Measurements from ENCODE around the gene KCTD2. TPM values are rescaled to one million over a fixed set of nuclear protein-coding genes. Genes with fewer than 3 reads are reported as not detected.
A peak's percentile ranks its signal among the peaks of the same experiment; 100 is the strongest.

The KCTD2 gene
- total RNA-seq, 4 donors from 2014 or later, result 25.3 to 37.7 (median 31.3) TPM

DNA sequence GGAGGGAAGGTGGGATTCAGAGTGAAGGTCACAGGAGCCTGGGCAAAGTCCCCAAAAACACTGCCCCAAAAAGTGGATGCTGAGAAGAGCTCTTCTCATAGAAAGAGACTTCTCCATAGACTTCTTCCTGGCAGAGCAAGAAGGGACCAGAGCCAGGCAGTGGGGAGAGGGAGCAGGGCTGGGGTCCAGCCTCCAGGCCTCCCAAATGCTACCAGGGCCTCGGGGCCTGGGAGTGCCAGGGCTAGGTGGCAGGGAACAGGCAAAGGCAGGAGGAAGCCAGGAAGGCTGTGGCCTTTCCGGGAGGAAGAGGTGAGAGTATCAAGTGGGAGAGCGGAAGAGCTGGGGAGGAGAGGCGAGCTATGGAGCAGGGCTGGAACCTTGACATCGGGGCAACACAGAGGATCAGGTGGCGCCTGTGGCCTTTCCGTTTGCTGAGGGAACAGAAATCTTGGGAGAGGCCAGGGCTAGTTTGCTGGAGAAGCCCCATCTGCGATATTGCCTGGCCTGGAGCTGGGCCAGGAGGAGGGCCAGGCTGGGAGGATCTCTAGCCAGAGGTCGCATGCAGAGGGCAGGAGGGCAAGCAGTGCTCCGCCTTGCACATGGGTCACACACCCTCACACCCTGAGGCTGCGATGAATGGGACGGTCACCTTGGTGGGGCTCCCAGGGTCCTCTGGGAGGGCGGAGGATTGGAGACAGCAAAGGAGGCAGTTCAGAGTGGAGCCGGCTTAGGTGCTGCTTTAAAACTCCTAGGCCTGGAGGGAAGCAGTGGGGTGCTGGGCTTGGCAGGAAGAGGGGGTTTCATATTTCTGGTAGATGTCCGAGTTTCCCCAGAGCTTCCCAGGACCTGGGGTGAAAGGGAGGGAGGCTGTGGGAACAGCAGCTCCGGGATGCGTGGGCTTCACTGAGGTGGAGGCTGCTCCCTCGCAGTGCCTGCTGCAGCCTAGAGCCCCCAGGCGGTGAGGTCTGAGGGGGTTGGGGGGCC, 44.1 kb downstream of the KCTD2 start:
- DNase-seq (ENCODE audit: low spot score in 2 of 2), result no peak
- Histone ChIP-seq H3K27ac (peak overlapping the region; percentile 19), H3K9me3 (no peaks in the 10 kb centered on the region), H3K4me3 (no peak overlapping the region), H3K27me3 (no peaks in the 10 kb centered on the region), H3K4me1 (peaks cover 92% of the 10 kb centered on the region), H3K36me3 (no peaks in the 10 kb centered on the region)
- WGBS, result 44% methylated on average over 19 of the region's 19 CpGs
- no peak for TF ChIP-seq POLR2A (IDR thresholded peaks at IDR 0.05)
- TF ChIP-seq EP300 (IDR thresholded peaks at IDR 0.05), result no peak
- no peak for TF ChIP-seq POLR2AphosphoS5 (IDR thresholded peaks at IDR 0.05)
- no peak for TF ChIP-seq CTCF (IDR thresholded peaks at IDR 0.05)

DNA sequence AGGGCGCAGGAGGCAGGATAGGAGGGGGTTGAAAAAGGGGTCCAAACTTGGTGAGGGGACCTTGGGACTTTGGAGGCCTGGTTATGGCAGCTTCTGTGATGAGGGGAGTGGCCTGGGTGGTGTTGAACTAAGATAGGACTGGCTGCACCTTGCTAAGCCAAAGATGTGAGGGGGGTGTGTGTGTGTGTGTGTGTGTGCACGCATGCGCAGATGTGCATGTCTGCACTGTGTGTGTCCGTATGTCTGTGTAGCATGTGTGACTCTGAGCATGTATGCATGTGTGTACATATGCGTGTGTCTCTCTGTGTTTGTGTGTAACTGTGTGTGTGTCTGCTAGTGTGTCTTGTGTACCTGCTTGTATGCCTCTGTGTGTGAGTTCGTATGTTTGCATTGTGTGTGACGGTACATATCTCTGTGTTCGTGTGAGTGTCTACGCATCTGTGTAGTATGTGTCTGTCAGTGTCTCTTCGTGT, 44.9 kb downstream of the KCTD2 start:
- Histone ChIP-seq H3K27me3 (no peaks in the 10 kb centered on the region), H3K36me3 (no peaks in the 10 kb centered on the region), H3K4me3 (no peak overlapping the region), H3K27ac (peak overlapping the region; percentile 74), H3K4me1 (peaks cover 97% of the 10 kb centered on the region), H3K9me3 (no peaks in the 10 kb centered on the region)
- no peak for TF ChIP-seq EP300 (IDR thresholded peaks at IDR 0.05)
- TF ChIP-seq POLR2A (IDR thresholded peaks at IDR 0.05), result no peak
- TF ChIP-seq CTCF (IDR thresholded peaks at IDR 0.05), result no peak
- no peak for TF ChIP-seq POLR2AphosphoS5 (IDR thresholded peaks at IDR 0.05)
- 82% methylated on average over 10 of the region's 10 CpGs for WGBS
- no peak for DNase-seq (ENCODE audit: low spot score in 2 of 2)

- H3K4me1 ChIP-seq, result peaks cover 85% of the 10 kb centered on the region
Measured at GRCh38 chr17:75093548-75094158, 46.6 kb downstream of the KCTD2 start.

GRCh38 chr17:75094871-75095399, 47.9 kb downstream of the KCTD2 start:
- Histone ChIP-seq H3K9me3 (no peaks in the 10 kb centered on the region), H3K4me3 (no peak overlapping the region), H3K36me3 (peaks cover 12% of the 10 kb centered on the region), H3K4me1 (peaks cover 72% of the 10 kb centered on the region), H3K27ac (peak overlapping the region; percentile 42), H3K27me3 (no peaks in the 10 kb centered on the region)
- DNase-seq (ENCODE audit: low spot score in 2 of 2), result no peak
- WGBS, result 77% methylated on average over 10 of the region's 16 CpGs
- no peak for TF ChIP-seq POLR2AphosphoS5 (IDR thresholded peaks at IDR 0.05)

More at GRCh38 chr17:75093548-75094158, 46.6 kb downstream of the KCTD2 start:
- Histone ChIP-seq H3K4me3 (no peak overlapping the region), H3K27ac (peak overlapping the region; percentile 72), H3K9me3 (no peaks in the 10 kb centered on the region), H3K36me3 (peaks cover under 1% of the 10 kb centered on the region), H3K27me3 (no peaks in the 10 kb centered on the region)
- DNase-seq (ENCODE audit: low spot score in 2 of 2), result no peak
- no peak for TF ChIP-seq CTCF (IDR thresholded peaks at IDR 0.05)
- TF ChIP-seq POLR2A (IDR thresholded peaks at IDR 0.05), result no peak
- TF ChIP-seq POLR2AphosphoS5 (IDR thresholded peaks at IDR 0.05), result no peak
- no peak for TF ChIP-seq EP300 (IDR thresholded peaks at IDR 0.05)
- WGBS, result 50% methylated on average over 2 of the region's 18 CpGs

GRCh38 chr17:75096082-75096625, 49.1 kb downstream of the KCTD2 start:
- H3K27me3 ChIP-seq, result no peaks in the 10 kb centered on the region
- H3K4me1 ChIP-seq, result peaks cover 63% of the 10 kb centered on the region
- TF ChIP-seq POLR2AphosphoS5 (IDR thresholded peaks at IDR 0.05) (peak in 1 of 3 donors; percentile 35), POLR2A (IDR thresholded peaks at IDR 0.05) (no peak), EP300 (IDR thresholded peaks at IDR 0.05) (no peak), CTCF (IDR thresholded peaks at IDR 0.05) (no peak)
- H3K4me3 ChIP-seq, result no peak overlapping the region
- WGBS, result 33% methylated on average over 14 of the region's 14 CpGs
- no peak for DNase-seq (ENCODE audit: low spot score in 2 of 2)
- peaks cover 21% of the 10 kb centered on the region for H3K36me3 ChIP-seq
- peak overlapping the region; percentile 73 for H3K27ac ChIP-seq
- no peaks in the 10 kb centered on the region for H3K9me3 ChIP-seq

All from suprapubic skin (tissue), 4 donors.